Endometrial microvascular endothelial cells (primary cell): ENCODE data around the gene SHE. TPM values are rescaled to one million over a fixed set of nuclear protein-coding genes. Genes with fewer than 3 reads are reported as not detected.
"Not testable (repeated sequence)": the region's sequence is repeated elsewhere in the genome, so short reads cannot be mapped to it uniquely, and the experiment has no call there.

Experiments used
- in situ Hi-C: cut with HindIII; loops from 2 replicates; pipeline ENCODE4 v1.10.0; 2017; ENCODE audit warnings: low sequenced_read_pairs, low pct_unique_long_range_greater_than_20kb; ENCODE audit errors: inconsistent ontology term
- total RNA-seq: library from RNA; depleted of rRNA; stranded (reverse); fragments of >200 nt; gene quantifications from one replicate; pipeline ENCODE4 v1.2.3, GENCODE V29; 2015; ENCODE audit errors: inconsistent ontology term

Gene SHE
- 24.9 TPM for total RNA-seq

DNA sequence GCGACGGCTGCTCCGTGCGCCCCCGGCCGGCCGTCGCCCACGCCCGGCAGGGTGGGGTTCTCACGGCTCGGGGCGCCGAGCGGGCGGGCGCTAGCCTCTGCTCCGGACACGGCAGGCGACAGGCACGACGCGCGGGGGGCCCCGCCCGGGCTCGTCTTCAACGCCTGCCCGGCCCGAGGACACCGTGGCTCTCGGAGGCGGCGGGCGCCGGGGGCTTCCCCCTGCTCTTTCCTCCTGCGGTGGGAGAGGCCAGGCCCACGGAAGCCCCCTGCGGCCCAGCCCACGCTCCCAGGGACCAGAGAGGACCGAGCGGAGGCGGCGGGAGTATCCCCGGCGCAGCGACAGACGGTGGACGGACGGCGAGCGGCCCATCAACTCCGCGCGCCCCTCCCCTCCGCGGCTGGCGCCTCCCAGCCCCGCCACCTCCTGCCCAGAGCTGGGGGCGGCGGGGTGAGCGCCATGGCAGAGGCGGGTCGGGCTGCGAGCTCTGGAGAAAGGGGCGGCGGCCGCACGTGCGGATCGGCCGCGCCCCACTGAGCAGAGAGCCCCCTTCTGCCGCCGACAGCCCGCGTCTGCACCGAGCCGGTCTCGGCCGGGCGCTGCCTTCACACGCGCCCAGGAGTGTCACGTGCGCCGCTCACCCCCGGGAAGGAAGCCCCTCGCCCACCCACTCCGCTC, at the start of gene SHE, which contains the start of gene TDRD10:
Gene SHE (minus strand): TSS at position 347 of the 678 bp plus-strand sequence. CDS start 386 bp downstream, outside the sequence.
Gene TDRD10 (plus strand): TSS at position 154 of the 678 bp plus-strand sequence. CDS start 4,685 bp downstream, outside the sequence.
- in situ Hi-C loops = no loop called here

DNA sequence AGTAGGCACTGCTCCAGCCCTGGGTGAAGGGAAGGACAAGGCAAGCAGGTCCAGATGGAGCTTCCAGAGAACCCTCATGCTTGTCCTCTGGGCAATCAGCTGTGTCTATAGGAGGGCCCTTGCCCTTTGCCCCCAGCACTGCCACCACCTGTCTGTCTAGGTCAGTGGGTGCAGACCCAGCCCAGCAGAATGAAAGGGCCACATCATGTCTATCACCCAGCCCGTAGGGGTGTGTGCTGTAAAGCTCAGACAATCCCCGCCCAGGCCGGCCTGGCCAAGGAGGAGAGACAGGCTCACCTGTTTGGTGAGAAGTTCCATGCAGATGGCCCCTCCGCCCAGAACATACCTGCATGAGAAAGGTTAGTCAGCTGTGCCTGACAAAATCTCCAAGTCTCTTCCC, 49.3 kb upstream of the SHE start:
- in situ Hi-C loops = no loop called here

DNA sequence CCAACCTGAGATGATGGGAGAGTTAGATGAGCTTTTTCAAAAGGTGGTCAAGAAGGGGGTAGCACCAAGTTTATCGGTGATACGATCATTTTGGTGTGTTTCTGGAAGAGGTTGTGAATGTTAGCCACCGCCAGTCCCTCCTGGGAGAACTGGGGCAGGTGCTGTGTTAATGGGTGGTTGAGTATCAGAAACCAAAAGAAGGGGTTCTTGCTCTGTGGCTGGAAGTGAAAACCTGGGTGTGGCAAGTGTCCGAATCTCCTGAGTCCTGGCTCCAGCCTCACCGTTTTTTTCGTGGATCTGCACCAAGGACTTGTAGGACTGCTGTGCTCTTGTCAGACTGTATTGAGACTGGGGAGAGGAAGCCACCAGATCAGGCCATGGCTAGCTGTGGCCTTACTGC, 48.4 kb upstream of the SHE start:
- in situ Hi-C loops = no loop called here

DNA sequence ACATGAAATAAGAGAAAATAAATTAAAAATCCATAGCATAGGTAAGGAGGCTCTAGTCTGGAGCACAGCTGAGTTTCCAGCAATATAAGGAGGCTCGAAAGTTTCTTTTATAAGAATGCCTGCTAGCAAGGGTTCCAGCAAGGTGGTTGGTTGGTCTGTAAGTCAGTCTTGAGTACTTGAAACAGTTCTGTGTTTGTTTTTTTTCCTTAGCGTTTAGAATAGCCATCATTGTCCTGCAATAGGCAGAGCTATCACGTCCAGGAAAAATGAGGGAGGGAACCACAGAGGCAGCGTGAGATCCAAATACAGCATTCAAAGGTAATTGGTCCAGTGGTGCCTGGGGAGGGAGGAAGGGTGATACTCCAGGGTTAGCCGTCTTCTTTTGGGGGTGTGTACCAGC, 47.9 kb upstream of the SHE start:
- in situ Hi-C loops = no loop called here

DNA sequence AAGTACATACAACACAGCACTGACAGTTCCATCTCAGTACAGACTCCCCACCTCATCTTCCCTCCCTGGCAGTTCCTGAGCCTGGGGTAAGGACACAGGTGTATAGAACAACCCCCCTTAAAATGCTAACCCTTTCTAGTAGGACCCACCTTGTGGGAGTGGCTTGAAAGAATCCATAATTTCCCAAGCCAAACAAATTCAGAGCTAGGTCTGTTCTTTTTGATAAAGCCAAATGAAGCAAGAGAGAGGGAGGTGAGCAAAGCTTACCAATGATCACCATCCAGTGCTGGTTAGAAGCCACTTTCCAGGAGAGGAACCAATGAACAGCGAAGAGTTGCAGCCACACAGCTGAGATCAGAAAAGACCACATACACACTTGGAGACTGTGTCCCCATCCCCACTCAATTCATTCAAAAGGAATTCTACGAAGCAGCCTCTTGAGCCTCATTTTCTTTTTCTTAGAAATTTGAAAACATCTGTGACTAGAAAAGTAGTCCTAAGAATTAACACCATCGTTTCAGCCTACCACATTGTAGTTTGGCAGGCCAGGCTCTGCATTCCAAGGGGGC, 47.1 kb upstream of the SHE start:
- in situ Hi-C loops = no loop called here

DNA sequence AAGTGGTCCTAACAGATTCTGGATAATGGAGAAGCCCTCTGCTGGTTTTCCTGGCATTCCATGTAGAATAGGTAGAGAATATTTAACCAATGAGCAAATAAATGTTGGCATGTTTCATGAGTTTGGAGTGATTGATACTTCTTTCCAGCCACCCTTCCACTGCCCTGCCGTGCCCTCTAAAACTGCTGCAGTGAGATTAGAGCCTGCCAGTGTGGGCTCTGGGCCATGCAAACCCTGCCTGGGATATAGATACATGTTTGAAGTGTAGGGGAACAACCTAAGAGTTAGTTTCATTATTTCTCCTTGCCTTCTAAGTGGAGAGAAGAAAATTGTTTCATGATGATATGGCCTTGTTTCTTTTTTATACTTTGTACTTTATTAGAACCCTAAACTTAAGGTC, 45.8 kb upstream of the SHE start:
- in situ Hi-C loops = no loop called here

DNA sequence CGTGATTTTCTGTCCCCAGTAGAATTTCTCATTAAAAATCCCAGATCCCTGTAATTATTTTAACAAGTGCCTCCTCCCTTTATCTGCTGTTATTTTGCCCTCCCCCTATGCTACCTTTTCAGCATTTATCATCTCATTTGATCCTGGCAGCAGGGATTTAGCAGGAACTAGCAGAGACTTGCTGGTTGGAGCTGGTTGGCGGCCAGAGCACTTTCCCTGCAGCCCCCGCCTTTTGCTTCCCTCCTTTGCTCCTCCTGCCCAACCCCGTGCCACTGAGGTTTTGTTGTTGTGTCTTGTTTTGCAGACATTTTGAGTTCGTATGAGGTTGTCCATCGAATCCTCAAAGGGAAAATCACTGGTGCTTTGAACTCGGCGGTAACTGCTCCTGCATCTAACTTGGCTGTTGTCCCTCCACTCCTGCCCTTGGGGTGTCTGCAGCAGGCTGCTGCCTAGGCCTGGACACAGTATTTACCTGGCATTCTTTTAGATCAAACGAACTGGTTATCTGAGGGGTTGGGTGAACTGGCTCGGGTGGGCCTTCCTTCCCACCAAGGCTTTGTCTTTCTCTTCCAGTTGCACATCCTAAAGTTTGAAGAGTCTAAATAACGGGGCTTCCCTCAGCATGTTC, 45.0 kb upstream of the SHE start:
- in situ Hi-C loops = no loop called here

DNA sequence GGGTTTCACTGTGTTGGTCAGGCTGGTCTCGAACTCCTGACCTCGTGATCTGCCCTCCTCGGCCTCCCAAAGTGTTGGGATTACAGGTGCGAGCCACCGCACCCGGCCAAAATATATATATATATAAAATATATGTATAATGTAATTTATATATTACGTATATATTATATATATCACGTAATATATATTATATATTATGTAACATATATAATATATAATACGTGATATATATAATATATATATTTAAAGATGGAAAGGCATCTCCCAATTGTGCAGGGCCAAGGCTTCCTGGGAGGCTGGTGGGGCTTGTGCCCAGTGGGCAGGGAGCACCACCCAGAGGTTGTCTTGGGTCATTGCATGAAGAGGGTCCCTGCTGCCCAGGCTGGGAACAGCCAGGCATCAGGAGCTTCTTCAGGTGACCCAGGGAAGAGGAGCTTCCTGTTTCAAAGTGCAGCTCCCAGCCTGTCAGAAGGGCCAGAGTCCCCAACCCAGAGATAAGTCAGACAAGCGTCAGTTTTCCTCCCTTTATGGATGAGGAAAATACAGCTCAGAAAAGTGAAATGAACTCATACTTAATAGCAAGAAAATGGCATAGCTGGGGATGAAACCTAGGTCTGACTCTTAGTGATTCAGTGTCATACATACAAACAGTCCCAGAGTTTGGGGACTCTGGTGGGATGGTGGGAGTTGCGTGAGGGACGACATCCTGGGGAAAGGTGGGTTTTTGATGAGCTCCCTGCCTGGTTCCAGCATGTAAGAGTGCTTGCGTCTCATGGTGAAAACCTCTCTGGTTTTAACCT, 44.3 kb upstream of the SHE start:
- in situ Hi-C loops = no loop called here

DNA sequence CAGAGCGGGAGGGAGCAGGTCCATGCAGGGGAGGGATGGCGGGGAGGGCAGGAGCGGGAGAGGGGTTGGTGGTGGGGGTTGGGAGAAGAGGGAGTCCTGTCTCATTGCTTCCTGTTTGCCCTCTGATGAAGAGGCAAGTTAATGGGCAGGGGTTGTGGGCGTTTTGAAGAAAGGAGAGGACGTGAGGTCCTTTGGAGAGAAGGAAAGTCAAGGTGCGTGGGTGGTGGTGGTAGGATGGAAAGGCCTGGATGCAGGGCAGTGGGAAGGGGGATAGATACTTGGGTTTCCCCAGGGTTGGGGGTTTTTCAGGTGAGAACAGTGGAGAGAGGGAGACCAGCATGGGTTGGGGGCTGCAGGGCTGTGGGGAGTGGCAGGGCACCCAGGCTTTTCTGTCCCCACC, 39.0 kb upstream of the SHE start:
- in situ Hi-C loops = no loop called here

DNA sequence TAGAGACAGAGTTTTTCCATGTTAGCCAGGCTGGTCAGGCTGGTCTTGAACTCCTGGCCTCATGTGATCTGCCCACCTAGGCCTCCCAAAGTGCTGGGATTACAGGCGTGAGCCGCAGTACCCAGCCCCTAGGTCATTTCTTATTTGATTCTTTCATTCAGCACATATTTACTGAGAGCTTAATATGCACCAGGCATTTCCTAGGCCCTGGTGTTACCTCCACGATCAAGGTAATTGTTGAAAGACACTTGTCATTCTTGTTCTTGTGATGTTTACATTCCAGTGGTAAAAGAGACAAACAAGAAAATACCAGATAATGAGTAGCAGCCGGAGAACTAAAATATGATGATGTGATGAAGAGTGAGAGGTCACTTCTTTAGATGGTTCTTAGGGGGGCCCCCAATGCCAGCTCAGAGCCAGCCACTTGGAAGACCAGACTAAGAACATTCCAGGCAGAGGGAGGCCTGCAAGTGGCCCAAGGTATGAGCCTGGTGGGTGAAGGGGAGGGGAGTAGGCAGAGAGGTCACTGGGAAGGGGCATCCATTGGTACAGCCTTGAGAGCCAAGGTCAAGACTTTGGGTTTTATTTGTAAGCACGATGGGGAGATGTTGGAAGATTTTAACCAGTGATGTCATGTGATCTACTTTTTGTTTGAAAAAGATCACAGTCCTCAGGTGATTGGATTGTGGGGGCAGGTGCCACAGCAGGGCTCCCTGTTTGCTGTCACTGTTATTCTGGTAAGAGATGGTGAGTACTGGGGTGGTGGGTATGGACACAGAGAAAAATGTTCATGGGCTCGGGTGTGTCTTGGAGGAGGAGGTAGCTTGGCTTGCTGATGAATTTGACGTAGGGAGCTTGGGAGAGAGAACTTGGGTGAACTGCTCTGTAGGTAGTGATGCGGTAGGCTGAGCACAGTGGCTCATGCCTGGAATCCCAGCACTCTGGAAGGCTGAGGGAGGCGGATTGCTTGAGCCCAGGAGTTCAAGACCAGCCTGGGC, 37.6 kb upstream of the SHE start:
- in situ Hi-C loops = no loop called here

DNA sequence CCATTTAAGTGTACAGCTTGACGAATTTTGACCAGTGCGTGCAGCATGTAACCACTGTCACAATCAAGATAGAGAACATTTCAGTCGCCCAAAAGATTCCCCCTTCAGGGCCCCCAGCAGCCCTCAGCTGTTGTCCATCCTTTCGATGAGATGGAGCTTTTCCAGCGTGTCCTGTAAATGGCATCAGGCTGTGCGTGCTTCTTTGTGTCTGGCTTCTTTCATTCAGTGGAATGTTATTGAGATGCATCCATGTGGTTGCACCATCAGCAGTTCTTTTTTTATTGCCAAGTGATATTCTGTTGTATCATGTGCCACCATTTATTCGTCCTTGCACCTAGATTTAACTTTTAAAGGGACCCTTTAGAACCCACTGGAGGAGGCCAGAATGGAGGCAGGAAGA, 34.4 kb upstream of the SHE start:
- in situ Hi-C loops = no loop called here

DNA sequence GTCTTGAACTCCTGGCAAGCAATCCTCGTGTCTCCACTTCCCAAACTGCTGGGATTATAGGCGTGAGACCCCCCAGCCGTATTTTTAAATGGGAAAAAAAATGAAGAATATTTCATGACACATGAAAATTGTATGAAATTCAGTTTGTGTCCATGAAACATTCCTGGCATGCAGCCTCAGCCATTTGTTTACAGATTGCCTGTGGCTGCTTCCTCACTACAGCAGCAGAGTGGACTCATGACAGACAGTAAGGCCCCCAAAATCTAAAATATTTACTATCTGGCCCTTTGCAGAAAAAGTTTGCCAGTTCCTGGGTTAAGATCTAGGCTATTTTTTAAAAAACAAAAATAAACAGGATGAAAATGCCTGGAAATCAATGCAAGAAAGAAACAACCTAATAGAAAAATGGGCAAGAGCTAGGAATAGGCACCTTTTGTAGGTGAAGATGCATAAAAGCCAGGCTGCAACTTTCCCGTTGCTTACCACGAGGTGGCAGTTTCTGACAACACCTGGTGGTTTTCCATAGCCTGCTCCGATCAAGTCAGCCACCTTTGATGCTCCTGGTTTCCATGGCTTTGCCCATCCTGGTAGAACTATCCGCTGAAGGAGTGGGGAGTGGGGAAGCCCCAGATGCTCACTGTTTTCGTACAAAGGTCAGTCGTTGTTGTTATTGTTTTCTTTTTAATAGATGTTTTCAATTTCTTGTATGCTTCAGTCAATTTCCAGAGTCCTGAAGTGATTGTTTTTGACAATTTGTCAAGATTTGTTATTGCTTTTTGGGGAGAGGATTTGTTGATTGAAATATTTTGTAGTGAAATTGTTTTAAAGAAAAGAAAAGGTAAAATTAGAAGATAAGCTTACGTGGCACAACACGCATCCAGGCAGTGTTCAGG, 32.0 kb upstream of the SHE start:
- in situ Hi-C loops = no loop called here

DNA sequence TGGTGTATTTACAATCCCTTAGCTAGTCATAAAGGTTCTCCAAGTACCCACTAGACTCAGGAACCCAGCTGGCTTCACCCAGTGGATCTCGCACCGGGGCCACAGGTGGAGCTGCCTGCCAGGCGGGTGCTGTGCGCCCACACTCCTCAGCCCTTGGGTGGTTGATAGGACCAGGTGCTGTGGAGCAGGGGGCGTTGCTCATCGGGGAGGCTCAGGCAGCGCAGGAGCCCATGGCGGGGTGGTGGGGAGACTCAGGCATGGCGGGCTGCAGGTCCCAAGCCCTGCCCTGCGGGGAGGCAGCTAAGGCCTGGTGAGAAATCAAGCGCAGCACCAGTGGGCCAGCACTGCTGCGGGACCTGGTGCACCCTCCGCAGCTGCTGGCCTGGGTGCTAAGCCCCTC, 29.7 kb upstream of the SHE start:
- in situ Hi-C loops = not testable (repeated sequence)

DNA sequence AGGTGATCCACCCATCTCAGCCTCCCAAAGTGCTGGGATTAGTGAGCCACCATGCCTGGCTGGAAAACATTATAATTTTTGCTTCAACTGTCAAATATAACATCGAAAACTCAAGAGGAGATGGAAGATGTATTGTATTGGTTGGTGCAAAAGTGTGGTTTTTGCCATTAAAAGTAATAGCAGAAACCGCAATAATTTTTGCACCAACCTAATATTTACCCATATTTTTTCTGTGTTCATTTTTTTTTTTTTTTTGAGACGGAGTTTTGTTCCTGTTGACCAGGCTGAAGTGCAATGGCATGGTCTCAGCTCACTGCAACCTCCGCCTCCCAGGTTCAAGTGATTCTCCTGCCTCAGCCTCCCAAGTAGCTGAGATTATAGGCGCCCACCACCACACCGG, 27.1 kb upstream of the SHE start:
- in situ Hi-C loops = no loop called here

DNA sequence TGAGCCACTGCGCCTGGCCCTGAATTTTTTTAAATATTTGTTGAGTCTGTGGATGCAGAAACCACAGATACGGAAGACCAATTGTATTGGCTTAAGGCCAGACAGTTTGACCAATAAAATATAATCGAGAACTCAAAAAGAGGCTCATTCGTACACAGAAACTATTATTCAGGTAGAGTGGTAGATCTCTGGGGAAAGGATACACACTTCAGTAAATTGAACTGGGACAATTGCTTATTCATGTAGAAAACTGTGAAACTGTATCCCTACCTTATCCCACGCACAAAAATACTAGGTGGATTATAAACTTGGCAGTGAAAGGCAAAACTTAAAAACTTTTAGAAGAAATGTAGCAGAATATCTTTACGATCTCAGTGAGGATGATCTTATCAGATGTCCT, 25.0 kb upstream of the SHE start:
- in situ Hi-C loops = no loop called here

DNA sequence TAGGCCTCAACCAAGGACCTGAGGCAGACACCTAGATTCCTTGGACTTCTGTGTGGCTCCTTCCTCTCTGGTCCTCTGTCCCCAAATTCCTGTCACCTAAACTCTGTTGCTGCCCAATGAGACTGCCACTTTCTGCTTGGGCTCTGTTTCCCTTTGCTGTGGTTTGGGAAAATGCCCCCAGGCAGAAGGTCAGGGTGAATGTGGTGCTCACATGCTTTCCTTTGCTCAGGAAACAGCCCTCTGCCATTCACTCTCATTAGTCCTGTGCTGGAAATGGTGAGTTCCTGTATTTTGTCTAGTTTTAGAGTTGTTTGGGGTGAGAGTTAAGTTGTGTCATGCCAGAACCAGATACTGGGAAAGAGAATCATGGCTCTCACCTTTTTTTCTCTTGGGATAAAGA, 22.7 kb upstream of the SHE start:
- in situ Hi-C loops = no loop called here

DNA sequence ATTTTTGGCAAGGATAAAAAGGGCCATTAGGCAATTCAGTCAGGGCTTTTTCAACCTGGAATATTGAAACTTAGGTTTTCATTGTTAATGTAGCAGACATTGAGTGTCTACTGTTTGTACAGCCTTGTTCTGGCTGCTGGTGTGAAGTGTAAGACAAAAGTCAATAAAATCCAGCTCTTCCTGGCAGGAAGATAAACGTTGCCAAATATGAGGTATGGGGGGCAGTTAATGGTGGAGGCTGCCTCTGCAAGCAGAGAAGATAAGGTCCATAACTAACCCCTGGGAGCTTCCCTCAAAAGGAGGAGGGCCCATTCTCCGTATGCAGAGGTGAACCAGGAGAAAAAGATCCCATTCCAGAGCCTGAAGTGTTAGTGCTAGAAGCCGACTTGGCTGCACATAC, 19.5 kb upstream of the SHE start:
- in situ Hi-C loops = no loop called here

DNA sequence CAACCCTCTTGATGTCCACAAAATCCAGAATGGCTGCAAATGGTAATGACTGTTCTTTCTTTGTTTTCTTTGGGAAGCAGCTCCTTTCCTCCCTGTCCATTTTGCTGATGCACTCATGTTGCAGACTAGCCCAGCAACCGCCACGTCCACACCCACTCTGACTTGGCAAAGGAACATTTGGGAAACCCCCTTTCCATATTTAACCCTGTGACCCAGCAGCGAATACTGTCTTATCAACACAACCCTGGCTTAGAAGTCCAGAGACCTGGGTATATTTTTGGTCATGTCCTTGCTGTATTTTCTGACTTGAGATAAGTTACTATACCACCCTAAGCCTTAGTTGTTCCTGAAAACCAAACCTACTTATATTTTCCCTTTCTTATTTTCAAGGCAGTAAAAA, 18.1 kb upstream of the SHE start:
- in situ Hi-C loops = no loop called here
